Astrocyte (in vitro differentiated cells and primary cell): ENCODE measurements around the gene MIF. TPM values are rescaled to one million over a fixed set of nuclear protein-coding genes. Genes with fewer than 3 reads are reported as not detected.

Experiments
- DNase-seq: peaks from one replicate; pipeline ENCODE4 v3.0.0-alpha.2; 2010; ENCODE audit warnings: low read depth
- FAIRE-seq: peaks from 2 replicates; lab custom pipeline; 2011; peaks lifted over from hg19 to GRCh38; lab: Jason Lieb, UNC
- H2AFZ ChIP-seq: 2 replicates; pipeline ENCODE4 v1.6.0; 2012; ENCODE audit warnings: low read depth, low read length, inconsistent platforms
- H3K27ac ChIP-seq: 2 replicates; pipeline ENCODE4 v1.5.1; 2011; ENCODE audit warnings: low read depth, low read length, inconsistent platforms
- H3K27me3 ChIP-seq: 2 replicates; pipeline ENCODE4 v1.6.0; 2011; ENCODE audit warnings: low read length, inconsistent platforms; ENCODE audit not compliant: insufficient read depth
- H3K36me3 ChIP-seq: 2 replicates; pipeline ENCODE4 v1.5.1; 2011; ENCODE audit warnings: low read length, inconsistent platforms; ENCODE audit not compliant: insufficient read depth
- H3K4me1 ChIP-seq: 2 replicates; pipeline ENCODE4 v1.5.1; 2011; ENCODE audit warnings: low read length, inconsistent platforms; ENCODE audit not compliant: insufficient read depth
- H3K4me2 ChIP-seq: 2 replicates; pipeline ENCODE4 v1.6.0; 2012; ENCODE audit warnings: low read length, inconsistent platforms
- H3K4me3 ChIP-seq: 2 replicates; pipeline ENCODE4 v1.5.1; 2011; ENCODE audit warnings: low read depth, mild to moderate bottlenecking, low read length, inconsistent platforms; ENCODE audit not compliant: insufficient read depth
- H3K79me2 ChIP-seq: 2 replicates; pipeline ENCODE4 v1.6.0; 2012; ENCODE audit warnings: mild to moderate bottlenecking, low read length, inconsistent platforms; ENCODE audit not compliant: insufficient read depth
- H3K9ac ChIP-seq: 2 replicates; pipeline ENCODE4 v1.6.0; 2012; ENCODE audit warnings: mild to moderate bottlenecking, low read length, inconsistent platforms
- H3K9me3 ChIP-seq: 2 replicates; pipeline ENCODE4 v1.5.1; 2012; ENCODE audit warnings: low read depth, mild to moderate bottlenecking, low read length, inconsistent platforms; ENCODE audit not compliant: insufficient read depth
- H4K20me1 ChIP-seq: 2 replicates; pipeline ENCODE4 v1.6.0; 2012; ENCODE audit warnings: low read length, inconsistent platforms; ENCODE audit not compliant: insufficient read depth
- H3K27ac Mint-ChIP-seq: one replicate; pipeline ENCODE4 v1.8.0; 2021; ENCODE audit warnings: mild to moderate bottlenecking, mixed read lengths; ENCODE audit not compliant: unreplicated experiment
- H3K27me3 Mint-ChIP-seq: one replicate; pipeline ENCODE4 v1.8.0; 2021; ENCODE audit warnings: low read depth, mixed read lengths; ENCODE audit not compliant: unreplicated experiment
- H3K36me3 Mint-ChIP-seq: one replicate; pipeline ENCODE4 v1.8.0; 2021; ENCODE audit warnings: low read depth, mixed read lengths; ENCODE audit not compliant: unreplicated experiment
- H3K4me1 Mint-ChIP-seq: one replicate; pipeline ENCODE4 v1.8.0; 2021; ENCODE audit warnings: low read depth, mixed read lengths; ENCODE audit not compliant: unreplicated experiment
- H3K4me3 Mint-ChIP-seq: one replicate; pipeline ENCODE4 v1.8.0; 2021; ENCODE audit warnings: mild to moderate bottlenecking, moderate library complexity, mixed read lengths; ENCODE audit not compliant: unreplicated experiment
- H3K9me3 Mint-ChIP-seq: one replicate; pipeline ENCODE4 v1.8.0; 2021; ENCODE audit warnings: mild to moderate bottlenecking, mixed read lengths; ENCODE audit not compliant: unreplicated experiment
- EZH2 ChIP-seq: IDR thresholded peaks from 2 replicates; pipeline ENCODE4 v1.6.1; 2012; ENCODE audit warnings: mild to moderate bottlenecking, low read length, inconsistent platforms; ENCODE audit not compliant: insufficient read depth
- total RNA-seq: library from RNA; stranded (reverse); gene quantifications from 2 replicates; pipeline ENCODE4 v1.2.1, GENCODE V29; 2021
- TF ChIP-seq, protein P1 (sequence below): IDR thresholded peaks from 2 replicates; pipeline ENCODE4 v1.5.1; 2011; ENCODE audit warnings: low read depth, mild to moderate bottlenecking, inconsistent platforms, low read length, moderate library complexity; ENCODE audit not compliant: insufficient read depth

Gene MIF
- total RNA-seq, 1 donor from 2014 or later = 906 TPM

GRCh38 chr22:23845265-23846080, 48.7 kb upstream of the MIF start:
- peak overlapping the region; percentile 44 for H3K27ac Mint-ChIP-seq
- TF ChIP-seq EZH2 = no peak
- TF ChIP-seq, protein P1, sequence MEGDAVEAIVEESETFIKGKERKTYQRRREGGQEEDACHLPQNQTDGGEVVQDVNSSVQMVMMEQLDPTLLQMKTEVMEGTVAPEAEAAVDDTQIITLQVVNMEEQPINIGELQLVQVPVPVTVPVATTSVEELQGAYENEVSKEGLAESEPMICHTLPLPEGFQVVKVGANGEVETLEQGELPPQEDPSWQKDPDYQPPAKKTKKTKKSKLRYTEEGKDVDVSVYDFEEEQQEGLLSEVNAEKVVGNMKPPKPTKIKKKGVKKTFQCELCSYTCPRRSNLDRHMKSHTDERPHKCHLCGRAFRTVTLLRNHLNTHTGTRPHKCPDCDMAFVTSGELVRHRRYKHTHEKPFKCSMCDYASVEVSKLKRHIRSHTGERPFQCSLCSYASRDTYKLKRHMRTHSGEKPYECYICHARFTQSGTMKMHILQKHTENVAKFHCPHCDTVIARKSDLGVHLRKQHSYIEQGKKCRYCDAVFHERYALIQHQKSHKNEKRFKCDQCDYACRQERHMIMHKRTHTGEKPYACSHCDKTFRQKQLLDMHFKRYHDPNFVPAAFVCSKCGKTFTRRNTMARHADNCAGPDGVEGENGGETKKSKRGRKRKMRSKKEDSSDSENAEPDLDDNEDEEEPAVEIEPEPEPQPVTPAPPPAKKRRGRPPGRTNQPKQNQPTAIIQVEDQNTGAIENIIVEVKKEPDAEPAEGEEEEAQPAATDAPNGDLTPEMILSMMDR = no peak
- no peak overlapping the region for H2AFZ ChIP-seq

DNA sequence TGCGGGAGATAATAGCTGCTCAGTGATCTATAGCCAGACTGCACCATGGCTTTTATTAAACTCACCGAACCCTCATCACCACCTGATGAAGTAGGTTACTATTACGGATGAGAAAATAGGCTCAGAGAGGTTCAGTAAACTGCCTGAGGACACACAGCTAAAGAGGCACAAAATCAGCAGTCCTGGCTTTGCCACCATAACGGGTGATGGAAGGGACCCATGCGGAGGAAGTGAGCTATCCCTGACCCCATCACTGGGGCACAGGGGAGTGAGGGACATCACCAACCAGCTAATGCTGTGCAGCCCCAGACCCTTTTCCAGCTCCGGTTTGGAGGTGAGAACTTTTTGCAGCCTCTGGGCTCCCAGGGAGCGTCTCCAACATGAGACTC, 48.1 kb upstream of the MIF start:
- no peak for TF ChIP-seq EZH2
- TF ChIP-seq, protein P1 = no peak
- peaks cover 15% of the 10 kb centered on the region for H3K27me3 Mint-ChIP-seq
- H3K27ac ChIP-seq = no peak overlapping the region

More at GRCh38 chr22:23845265-23846080, 48.7 kb upstream of the MIF start:
- Histone ChIP-seq H3K4me3 (no peak overlapping the region), H3K36me3 (no peaks in the 10 kb centered on the region), H3K4me2 (no peak overlapping the region), H3K9me3 (no peaks in the 10 kb centered on the region), H3K79me2 (no peaks in the 10 kb centered on the region), H4K20me1 (no peaks in the 10 kb centered on the region), H3K4me1 (peaks cover 21% of the 10 kb centered on the region), H3K27ac (no peak overlapping the region), H3K27me3 (no peaks in the 10 kb centered on the region), H3K9ac (no peak overlapping the region)
- H3K4me1 Mint-ChIP-seq = peaks cover 32% of the 10 kb centered on the region
- no peak for FAIRE-seq
- H3K9me3 Mint-ChIP-seq = no peaks in the 10 kb centered on the region
- no peaks in the 10 kb centered on the region for H3K36me3 Mint-ChIP-seq
- H3K4me3 Mint-ChIP-seq = peak overlapping the region; percentile 54
- peaks cover 14% of the 10 kb centered on the region for H3K27me3 Mint-ChIP-seq
- DNase-seq = no peak

More for the DNA sequence above, 48.1 kb upstream of the MIF start:
- H3K9me3 Mint-ChIP-seq = no peaks in the 10 kb centered on the region
- no peak overlapping the region for H3K4me3 ChIP-seq
- no peaks in the 10 kb centered on the region for H3K79me2 ChIP-seq
- no peaks in the 10 kb centered on the region for H3K36me3 Mint-ChIP-seq
- H2AFZ ChIP-seq = peak overlapping the region; percentile 20
- no peak for DNase-seq
- H3K4me3 Mint-ChIP-seq = no peak overlapping the region
- no peaks in the 10 kb centered on the region for H3K27me3 ChIP-seq
- H3K9ac ChIP-seq = peak overlapping the region; percentile 33
- peaks cover 32% of the 10 kb centered on the region for H3K4me1 Mint-ChIP-seq
- H3K4me2 ChIP-seq = peak overlapping the region; percentile 22
- no peaks in the 10 kb centered on the region for H3K36me3 ChIP-seq
- H4K20me1 ChIP-seq = no peaks in the 10 kb centered on the region
- no peaks in the 10 kb centered on the region for H3K9me3 ChIP-seq
- no peak for FAIRE-seq
- H3K27ac Mint-ChIP-seq = peak overlapping the region; percentile 77
- H3K4me1 ChIP-seq = peaks cover 21% of the 10 kb centered on the region
